Measurements from ENCODE around the gene MAGEA10. TPM values are rescaled to one million over a fixed set of nuclear protein-coding genes. Genes with fewer than 3 reads are reported as not detected.

The MAGEA10 gene
- total RNA-seq, 1 experiment from 2014 or later, result not detected

Other genes with a start within 250 kb of the MAGEA10 start
- not detected in 2 replicates for gene MAGEA4, start 225.7 kb downstream of the MAGEA10 start, total RNA-seq (2014; rRNA removed; shearing (Covaris generic))
- 3.7 and 4.7 TPM in 2 replicates for gene GABRE, start 163.9 kb downstream of the MAGEA10 start, total RNA-seq (2014; rRNA removed; shearing (Covaris generic))

Measured in HT1080 (cell line).